HCT116 (cell line): Measurements from ENCODE around the gene SKAP1. TPM values are rescaled to one million over a fixed set of nuclear protein-coding genes. Genes with fewer than 3 reads are reported as not detected.

Experiments used
- ATAC-seq: fragments of 200-7000 bp; cut with Tn5 transposase; 2 replicates; pipeline ENCODE4 v1.9.1; 2020; ENCODE audit warnings: mild to moderate bottlenecking, moderate library complexity
- BruUV-seq: library from RNA; stranded (reverse); fragments of 400-500 nt; replicated peaks from 2 replicates; lab custom pipeline; 2021; lab: Mats Ljungman, UMichigan
- CTCF ChIA-PET: fragments of 300-600 bp; sonication (Branson Sonifier 250); formaldehyde crosslinking; loops from one replicate; lab custom pipeline; 2021; ENCODE audit warnings: antibody characterized with exemption; lab: Charles Lee
- POLR2A ChIA-PET: fragments of 300-600, 350-600 bp; sonication (Branson Sonifier 250); formaldehyde crosslinking; loops from one replicate; lab custom pipeline; 2021; ENCODE audit warnings: antibody characterized with exemption; lab: Charles Lee
- RAD21 ChIA-PET, 2 experiments: fragments of 300-600 bp; sonication (Branson Sonifier 250); formaldehyde crosslinking; loops; one replicate each; lab custom pipeline; 2023; ENCODE audit warnings: low total read pairs in 2 of 2; ENCODE audit not compliant: uncharacterized antibody in 2 of 2, unreplicated experiment in 2 of 2, low non-redundant PET in 1 of 2; lab: Charles Lee
- DNase-seq: peaks from one replicate; pipeline ENCODE4 v3.0.0-alpha.2; 2010; ENCODE audit warnings: low read depth, low spot score
- H2AFZ ChIP-seq: fragments of 200-600 bp; shearing (Covaris generic), sonication (generic); 2 replicates; pipeline ENCODE4 v1.6.1; 2017; ENCODE audit warnings: low read depth, mixed run types, mixed read lengths, antibody characterized with exemption, low read length; ENCODE audit not compliant: poor library complexity, severe bottlenecking
- H3K27ac ChIP-seq: 2 replicates; pipeline ENCODE4 v1.5.1; 2012; ENCODE audit warnings: low read depth, low read length
- H3K27me3 ChIP-seq: fragments of 200-600 bp; sonication (generic); 2 replicates; pipeline ENCODE4 v1.6.1; 2016; ENCODE audit warnings: mixed run types, low read length, mixed read lengths; ENCODE audit not compliant: insufficient read depth
- H3K36me3 ChIP-seq, 2 experiments: fragments of 200-500 bp in 1 of 2; fragments of 200-600 bp in 1 of 2; sonication (Bioruptor generic) in 1 of 2; sonication (generic) in 1 of 2; 2 replicates each; pipeline versions ENCODE4 v1.5.1 to v1.6.1; 2014 to 2016; ENCODE audit warnings: low read length in 2 of 2, inconsistent platforms in 1 of 2, mixed read lengths in 1 of 2, mixed run types in 1 of 2; ENCODE audit not compliant: insufficient read depth in 2 of 2, control insufficient read depth in 1 of 2
- H3K4me1 ChIP-seq, 2 experiments: fragments of 200-600 bp in 1 of 2; sonication (generic) in 1 of 2; 2 replicates each; pipeline versions ENCODE4 v1.5.1 to v1.6.1; 2012 to 2017; ENCODE audit warnings: low read length in 2 of 2, inconsistent platforms in 1 of 2, mild to moderate bottlenecking in 1 of 2, mixed read lengths in 1 of 2, mixed run types in 1 of 2, moderate library complexity in 1 of 2; ENCODE audit not compliant: insufficient read depth in 2 of 2, control insufficient read depth in 1 of 2
- H3K4me2 ChIP-seq: fragments of 200-600 bp; sonication (generic); 2 replicates; pipeline ENCODE4 v1.6.1; 2017; ENCODE audit warnings: mixed run types, low read length, mixed read lengths
- H3K4me3 ChIP-seq, 2 experiments: fragments of 200-600 bp in 1 of 2; sonication (generic) in 1 of 2; replicated peaks in 1 of 2; 2 replicates each; pipeline ENCODE4 v1.5.1; 2011 to 2016; ENCODE audit warnings: low read length in 2 of 2, control low read depth in 1 of 2, low read depth in 1 of 2, mild to moderate bottlenecking in 1 of 2, mixed read lengths in 1 of 2, mixed run types in 1 of 2
- H3K79me2 ChIP-seq: fragments of 200-600 bp; sonication (generic); 2 replicates; pipeline ENCODE4 v1.6.1; 2017; ENCODE audit warnings: mild to moderate bottlenecking, mixed run types, low read length, moderate library complexity, mixed read lengths; ENCODE audit not compliant: insufficient read depth
- H3K9ac ChIP-seq: fragments of 200-600 bp; sonication (generic); 2 replicates; pipeline ENCODE4 v1.6.1; 2016; ENCODE audit warnings: low read length, mixed read lengths
- H3K9me2 ChIP-seq: fragments of 200-600 bp; sonication (generic), shearing (Covaris generic); 2 replicates; pipeline ENCODE4 v1.6.1; 2017; ENCODE audit warnings: mixed run types, mild to moderate bottlenecking, moderate library complexity; ENCODE audit not compliant: insufficient read depth
- H3K9me3 ChIP-seq, 2 experiments: fragments of 200-500 bp in 1 of 2; fragments of 200-600 bp in 1 of 2; sonication (Bioruptor generic) in 1 of 2; sonication (generic) in 1 of 2; 2 replicates each; pipeline ENCODE4 v1.6.1; 2014 to 2017; ENCODE audit warnings: low read length in 2 of 2, mixed read lengths in 2 of 2, inconsistent platforms in 1 of 2, low read depth in 1 of 2, mild to moderate bottlenecking in 1 of 2, mixed run types in 1 of 2, moderate library complexity in 1 of 2; ENCODE audit not compliant: control insufficient read depth in 1 of 2, insufficient read depth in 1 of 2
- H4K20me1 ChIP-seq: fragments of 200-600 bp; sonication (generic), shearing (Covaris generic); 2 replicates; pipeline ENCODE4 v1.6.1; 2017; ENCODE audit warnings: mixed run types, mild to moderate bottlenecking, moderate library complexity; ENCODE audit not compliant: insufficient read depth
- EZH2phosphoT487 ChIP-seq: fragments of 200-600 bp; IDR thresholded peaks from 2 replicates; pipeline ENCODE4 v1.6.1; 2018; ENCODE audit warnings: antibody characterized with exemption, borderline replicate concordance
- POLR2AphosphoS5 ChIP-seq: IDR thresholded peaks from 2 replicates; pipeline ENCODE4 v1.6.1; 2011; ENCODE audit warnings: mild to moderate bottlenecking, low read depth, low read length, moderate library complexity
- SP1 ChIP-seq: IDR thresholded peaks from 2 replicates; pipeline ENCODE4 v1.6.1; 2012; ENCODE audit warnings: low read depth
- SRF ChIP-seq: IDR thresholded peaks from 2 replicates; pipeline ENCODE4 v1.6.1; 2012; ENCODE audit warnings: low read depth
- ZNF274 ChIP-seq: fragments of 200-500 bp; sonication (Bioruptor generic); IDR thresholded peaks from 2 replicates; pipeline ENCODE4 v1.6.1; 2014; ENCODE audit warnings: mild to moderate bottlenecking, low read depth, low read length, inconsistent platforms
- intact Hi-C: fragments of 100-400 bp; cut with micrococcal nuclease; formaldehyde crosslinking; loops from 2 replicates; pipeline ENCODE4 v1.10.0; 2022
- total RNA-seq: library from RNA; stranded (reverse); gene quantifications from one replicate; pipeline ENCODE4 v1.2.1, GENCODE V29; 2021; ENCODE audit not compliant: unreplicated experiment
- TF ChIP-seq, protein P1 (sequence below): IDR thresholded peaks from 2 replicates; pipeline ENCODE4 v1.6.1; 2012
- TF ChIP-seq, protein P2 (sequence below): IDR thresholded peaks from 2 replicates; pipeline ENCODE4 v1.6.1; 2012

The SKAP1 gene
- total RNA-seq, 1 experiment from 2014 or later = 12.4 TPM

DNA sequence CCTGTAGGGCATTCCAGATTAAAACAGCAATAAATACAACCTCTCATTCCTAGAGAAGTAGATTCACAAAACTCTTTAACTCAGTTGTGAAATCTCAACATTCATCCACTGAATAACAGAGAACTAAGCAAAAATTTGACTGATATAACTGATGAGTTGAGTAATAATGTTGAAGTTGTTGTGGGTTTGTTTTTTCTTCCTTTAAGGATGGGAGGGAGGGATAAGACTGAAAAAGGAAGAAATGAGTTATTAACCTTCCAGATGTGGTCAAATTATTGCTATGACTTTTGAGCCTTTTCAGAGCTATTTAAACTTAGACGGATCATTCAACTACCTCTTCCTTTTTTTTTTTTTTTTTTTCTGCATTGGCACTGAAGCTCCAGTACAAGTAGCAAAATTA, 38.6 kb downstream of the SKAP1 start:
- Histone ChIP-seq H3K27ac (no peak overlapping the region), H3K4me3 (no peak overlapping the region), H3K27me3 (no peaks in the 10 kb centered on the region), H4K20me1 (no peaks in the 10 kb centered on the region), H2AFZ (no peak overlapping the region), H3K9me3 (no peaks in the 10 kb centered on the region), H3K79me2 (no peaks in the 10 kb centered on the region)
- no peak for DNase-seq
- ChIA-PET RAD21 (no interaction called here), CTCF (interaction anchor here (0.8 to 1.3 kb wide), 2 partner anchors 39 to 129 kb away, joined by 3 to 5 read pairs; no protein-coding TSS in a partner anchor)
- intact Hi-C loops = no loop called here
- BruUV-seq = no TSS peak
- no peak for ATAC-seq
- TF ChIP-seq POLR2AphosphoS5 (no peak), SRF (no peak), EZH2phosphoT487 (no peak)
- TF ChIP-seq, protein P1, sequence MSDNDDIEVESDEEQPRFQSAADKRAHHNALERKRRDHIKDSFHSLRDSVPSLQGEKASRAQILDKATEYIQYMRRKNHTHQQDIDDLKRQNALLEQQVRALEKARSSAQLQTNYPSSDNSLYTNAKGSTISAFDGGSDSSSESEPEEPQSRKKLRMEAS = no peak
- TF ChIP-seq, all 23 proteins: peak for 0
- no peak overlapping the region for H3K4me2 ChIP-seq
- no peaks in the 10 kb centered on the region for H3K9me2 ChIP-seq
- POLR2A ChIA-PET = interaction anchor here (0.7 kb wide), 2 partner anchors 37 to 414 kb away, joined by 3 to 4 read pairs; no protein-coding TSS in a partner anchor
- no peak overlapping the region for H3K9ac ChIP-seq
- no peaks in the 10 kb centered on the region for H3K4me1 ChIP-seq
- H3K36me3 ChIP-seq = no peaks in the 10 kb centered on the region

DNA sequence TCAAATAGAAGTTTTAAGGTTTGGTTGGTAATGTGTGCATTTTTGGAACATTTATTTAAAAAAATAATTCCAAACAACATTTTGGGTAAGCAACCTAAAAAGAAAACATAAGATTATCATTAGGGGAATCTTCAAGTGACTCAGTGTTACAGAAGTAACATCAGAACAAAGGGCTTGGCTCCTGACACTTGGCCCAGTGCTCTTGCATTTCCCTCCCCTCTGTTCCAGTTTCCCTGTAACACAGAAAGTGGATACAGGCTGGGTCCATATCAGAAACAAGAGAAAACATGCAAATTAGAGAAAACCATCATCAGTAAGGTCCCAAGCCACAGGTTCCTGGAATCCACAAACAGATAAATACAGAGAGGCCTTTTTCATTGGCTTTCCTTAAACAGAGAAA, 40.1 kb downstream of the SKAP1 start:
- no peaks in the 10 kb centered on the region for H3K9me3 ChIP-seq
- H3K27me3 ChIP-seq = no peaks in the 10 kb centered on the region
- H4K20me1 ChIP-seq = no peaks in the 10 kb centered on the region
- ATAC-seq (no peak), DNase-seq (no peak)
- RAD21 ChIA-PET = no interaction called here
- BruUV-seq = no TSS peak
- no peak overlapping the region for H3K9ac ChIP-seq
- no peak overlapping the region for H3K4me3 ChIP-seq
- intact Hi-C loops = no loop called here
- H3K79me2 ChIP-seq = no peaks in the 10 kb centered on the region
- H3K9me2 ChIP-seq = no peaks in the 10 kb centered on the region
- no peaks in the 10 kb centered on the region for H3K4me1 ChIP-seq
- no peak overlapping the region for H3K4me2 ChIP-seq
- POLR2A ChIA-PET = no interaction called here
- H3K36me3 ChIP-seq = no peaks in the 10 kb centered on the region
- TF ChIP-seq SP1 (no peak), ZNF274 (no peak), SRF (no peak)
- TF ChIP-seq, protein P2, sequence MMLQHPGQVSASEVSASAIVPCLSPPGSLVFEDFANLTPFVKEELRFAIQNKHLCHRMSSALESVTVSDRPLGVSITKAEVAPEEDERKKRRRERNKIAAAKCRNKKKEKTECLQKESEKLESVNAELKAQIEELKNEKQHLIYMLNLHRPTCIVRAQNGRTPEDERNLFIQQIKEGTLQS = no peak
- no peak overlapping the region for H2AFZ ChIP-seq
- no peak overlapping the region for H3K27ac ChIP-seq
- CTCF ChIA-PET = interaction anchor here (1.6 kb wide), 1 partner anchor 38 kb away, joined by 5 read pairs; no protein-coding TSS in a partner anchor
